Measurements from ENCODE around the gene SLC26A8. TPM values are rescaled to one million over a fixed set of nuclear protein-coding genes. Genes with fewer than 3 reads are reported as not detected.
"Not testable (repeated sequence)": the region's sequence is repeated elsewhere in the genome, so short reads cannot be mapped to it uniquely, and the experiment has no call there.

SLC26A8 gene
- polyA plus RNA-seq, 4 donors = 0.16 to 0.81 (median 0.27) TPM

DNA sequence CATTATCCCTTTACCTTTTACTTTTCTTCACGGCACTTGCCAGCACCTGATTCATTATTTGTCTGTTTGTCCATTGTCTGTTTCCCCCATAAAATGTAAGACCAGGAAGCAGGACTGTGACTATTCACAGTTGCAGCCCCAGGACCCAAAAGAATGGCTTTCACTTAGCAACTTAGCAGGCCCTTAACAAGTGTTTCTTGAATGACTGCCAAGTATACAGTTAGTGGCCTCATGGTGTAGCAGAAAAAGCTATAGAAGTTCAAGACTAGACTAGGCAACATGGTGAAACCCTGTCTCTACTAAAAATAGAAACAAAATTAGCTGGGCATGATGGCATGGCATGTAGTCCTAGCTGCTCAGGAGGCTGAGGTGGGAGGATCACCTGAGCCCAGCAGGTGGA is 4.3 kb downstream of the SLC26A8 start:
- no peak for DNase-seq (ENCODE audit: low read depth in 4 of 4, low spot score in 3 of 4)

DNA sequence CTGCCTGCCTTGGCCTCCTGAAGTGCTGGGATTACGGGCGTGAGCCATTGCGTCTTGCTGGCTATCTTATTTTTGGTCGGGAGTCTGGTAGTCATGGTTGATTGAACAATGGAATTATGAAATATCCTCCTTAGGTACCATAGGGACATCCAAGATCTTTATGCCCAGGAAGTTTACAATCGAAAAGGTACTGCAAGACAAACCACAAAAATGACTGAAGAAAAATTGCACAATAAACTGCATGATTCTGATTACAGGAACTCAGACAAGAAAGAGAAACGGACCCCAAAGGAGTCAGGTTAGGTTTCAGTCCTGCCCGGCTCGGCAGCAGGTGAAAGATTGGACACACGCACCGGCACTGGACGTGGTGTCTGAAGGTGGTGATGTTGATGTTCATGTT is 5.3 kb downstream of the SLC26A8 start:
- DNase-seq (ENCODE audit: low read depth in 4 of 4, low spot score in 3 of 4) = no peak

DNA sequence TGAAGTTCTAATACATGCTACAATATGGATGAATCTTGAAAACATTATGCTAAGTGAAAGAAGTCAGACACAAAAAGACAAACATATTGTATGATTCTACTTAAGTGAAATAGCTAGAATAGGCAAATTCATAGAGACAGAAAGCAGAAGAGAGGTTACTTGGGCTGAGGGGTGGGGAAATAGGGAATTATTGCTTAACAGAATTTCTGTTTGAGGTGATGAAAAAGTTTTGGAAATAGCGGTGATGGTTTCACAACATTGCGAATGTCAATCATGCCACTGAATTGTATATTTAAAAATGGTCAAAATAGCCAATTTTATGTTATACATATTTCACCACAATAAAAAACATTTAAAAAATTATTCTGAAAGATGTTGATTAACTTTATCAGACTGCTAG is 6.1 kb downstream of the SLC26A8 start:
- DNase-seq (ENCODE audit: low read depth in 4 of 4, low spot score in 3 of 4) = no peak

GRCh38 chr6:36015666-36016065 is 8.8 kb downstream of the SLC26A8 start:
- DNase-seq (ENCODE audit: low read depth in 4 of 4, low spot score in 3 of 4) = no peak

DNA sequence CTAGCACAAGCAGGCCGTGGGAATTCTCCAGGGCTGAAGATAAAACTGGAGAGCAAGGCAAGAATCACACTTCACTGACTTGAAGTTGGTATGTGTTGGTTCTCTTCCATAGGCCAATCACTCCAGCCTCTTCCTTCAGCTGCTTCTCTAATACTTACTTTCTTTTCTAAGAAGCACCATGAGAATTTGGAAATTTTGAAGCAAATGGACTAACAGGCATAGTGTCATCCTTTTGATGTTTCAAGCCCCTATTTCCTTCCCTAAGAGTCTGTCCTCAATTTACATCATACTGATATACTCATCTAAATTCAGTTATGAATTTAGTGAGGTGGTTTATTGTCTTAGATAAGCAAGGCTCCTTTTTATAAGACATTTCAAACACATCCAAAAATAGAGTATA is 24.0 kb downstream of the SLC26A8 start:
- no peak for DNase-seq (ENCODE audit: low read depth in 4 of 4, low spot score in 3 of 4)

DNA sequence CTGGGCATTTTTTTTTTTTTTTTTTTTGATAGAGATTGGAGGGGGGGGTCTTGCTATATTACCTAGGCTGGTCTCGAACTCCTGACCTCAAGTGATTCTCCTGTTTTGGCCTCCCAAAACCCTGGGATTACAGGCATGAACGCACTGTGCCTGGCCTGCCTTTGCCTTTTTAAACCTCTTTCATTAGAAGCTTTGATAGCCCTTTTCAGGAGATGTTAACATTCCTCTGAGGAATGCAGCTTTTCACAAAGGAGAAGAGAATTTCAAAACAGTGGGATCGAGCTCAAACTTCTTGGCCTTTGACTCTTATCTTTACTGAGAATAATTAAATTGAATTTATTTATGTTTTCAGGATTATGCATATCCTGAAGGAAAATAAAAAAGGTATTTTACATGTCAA is 31.3 kb downstream of the SLC26A8 start:
- DNase-seq (ENCODE audit: low read depth in 4 of 4, low spot score in 3 of 4) = no peak

- DNase-seq (ENCODE audit: low read depth in 4 of 4, low spot score in 3 of 4) = not testable (repeated sequence)
These were observed 36.4 kb downstream of the SLC26A8 start for GRCh38 chr6:35988047-35988446.

DNA sequence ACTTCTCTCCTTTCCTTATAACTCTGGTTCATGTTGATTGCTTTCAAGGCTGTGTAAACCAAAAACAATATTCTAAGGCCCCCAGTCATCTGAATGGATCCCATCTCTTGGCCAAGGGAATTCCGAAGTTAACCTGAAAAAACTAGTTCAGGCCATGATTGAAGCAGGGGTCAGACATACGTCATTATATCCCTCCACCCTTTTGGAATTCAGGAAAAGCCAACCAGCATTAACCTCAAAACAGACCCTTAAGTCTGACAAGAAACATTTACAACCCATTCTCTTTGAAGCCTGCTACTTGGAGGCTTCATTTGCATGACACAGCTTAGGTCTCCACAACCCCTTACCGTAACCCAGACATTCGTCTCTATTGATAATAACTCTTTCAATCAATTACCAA is 39.7 kb downstream of the SLC26A8 start:
- DNase-seq (ENCODE audit: low read depth in 4 of 4, low spot score in 3 of 4) = no peak

- no peak for DNase-seq (ENCODE audit: low read depth in 4 of 4, low spot score in 3 of 4)
These were observed 43.3 kb downstream of the SLC26A8 start for GRCh38 chr6:35980991-35981645.

GRCh38 chr6:35980126-35980525 is 44.3 kb downstream of the SLC26A8 start:
- DNase-seq (ENCODE audit: low read depth in 4 of 4, low spot score in 3 of 4) = not testable (repeated sequence)

DNA sequence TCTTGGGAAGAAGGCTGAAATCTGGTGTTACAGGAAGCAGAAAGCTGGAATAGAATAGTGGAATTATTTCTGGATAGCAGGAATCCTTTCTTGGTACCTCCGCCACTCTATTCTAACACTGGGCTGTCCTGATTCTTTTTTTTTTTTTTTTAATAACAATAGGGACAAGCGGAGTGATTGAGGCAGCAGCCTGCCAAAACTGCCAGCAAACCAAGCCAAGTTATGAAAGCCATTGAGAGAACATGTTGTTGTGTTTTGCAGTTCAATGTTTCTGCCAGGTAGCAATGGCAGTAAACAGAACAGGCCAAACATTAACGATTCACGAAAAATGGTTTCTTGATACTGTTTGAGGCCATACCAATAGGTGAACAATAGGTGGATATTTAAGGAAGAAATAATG is 47.1 kb downstream of the SLC26A8 start:
- DNase-seq (ENCODE audit: low read depth in 4 of 4, low spot score in 3 of 4) = no peak

GRCh38 chr6:35973670-35974222 is 50.7 kb downstream of the SLC26A8 start:
- no peak for DNase-seq (ENCODE audit: low read depth in 4 of 4, low spot score in 3 of 4)

- no peak for DNase-seq (ENCODE audit: low read depth in 4 of 4, low spot score in 3 of 4)
These were observed 51.7 kb downstream of the SLC26A8 start for GRCh38 chr6:35972471-35973367.

DNA sequence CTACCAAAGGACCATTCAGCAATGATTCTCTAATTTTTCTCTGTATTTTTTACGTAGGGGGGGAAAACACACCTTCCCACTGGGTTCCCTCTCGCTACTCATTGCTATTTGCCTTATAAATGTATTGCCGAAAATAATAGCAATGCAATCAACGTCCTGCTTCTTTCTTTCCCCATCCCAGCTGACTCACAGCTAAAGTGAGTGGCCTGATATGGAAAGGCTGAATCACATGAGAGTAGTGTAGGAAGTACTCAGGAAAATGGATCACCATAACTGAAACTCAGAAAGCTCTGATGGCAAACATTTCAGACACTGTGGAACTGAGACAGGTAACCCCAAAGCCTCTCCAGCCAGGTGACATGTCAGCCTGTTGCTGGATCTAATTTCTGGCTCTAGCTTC is 54.3 kb downstream of the SLC26A8 start:
- DNase-seq (ENCODE audit: low read depth in 4 of 4, low spot score in 3 of 4) = no peak

DNA sequence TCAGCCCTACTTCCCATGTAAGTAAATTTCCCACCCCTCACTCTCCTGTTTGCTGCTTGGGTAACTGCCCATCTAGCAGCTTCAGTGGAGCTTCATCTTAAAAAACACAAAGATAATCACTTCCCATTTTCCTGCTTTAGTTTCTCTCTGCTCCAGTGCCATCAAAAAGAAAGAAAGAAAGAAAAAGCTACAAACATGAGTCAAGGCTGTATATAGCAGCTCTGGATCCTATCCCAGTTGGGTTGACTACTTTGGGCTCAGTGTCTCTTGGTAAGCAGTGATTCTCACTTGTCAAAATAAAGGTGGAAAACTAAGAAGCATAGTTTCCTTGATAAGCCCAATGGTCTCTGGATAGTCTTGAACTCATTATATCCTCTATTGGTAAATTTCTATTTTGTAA is 54.8 kb downstream of the SLC26A8 start:
- no peak for DNase-seq (ENCODE audit: low read depth in 4 of 4, low spot score in 3 of 4)

DNA sequence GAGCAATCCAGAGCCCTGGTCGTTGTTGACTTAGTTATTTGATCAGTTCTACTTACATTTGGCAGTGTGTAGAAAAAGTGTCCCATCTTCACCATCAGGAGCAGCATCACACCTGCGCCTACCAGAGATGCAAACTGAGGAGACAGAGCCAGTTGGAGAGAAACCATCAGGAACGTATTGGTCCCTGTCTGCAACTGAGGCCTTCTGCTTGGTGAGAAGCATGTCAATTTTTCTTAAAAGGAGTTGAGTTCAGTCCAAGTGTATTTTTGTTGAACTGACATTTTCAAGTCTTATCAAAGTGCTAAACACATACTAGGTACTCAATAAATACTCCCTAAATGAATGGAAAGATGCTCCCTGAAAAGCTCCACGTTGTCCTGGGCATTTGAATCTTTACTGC is 55.6 kb downstream of the SLC26A8 start:
- DNase-seq (ENCODE audit: low read depth in 4 of 4, low spot score in 3 of 4) = no peak

DNA sequence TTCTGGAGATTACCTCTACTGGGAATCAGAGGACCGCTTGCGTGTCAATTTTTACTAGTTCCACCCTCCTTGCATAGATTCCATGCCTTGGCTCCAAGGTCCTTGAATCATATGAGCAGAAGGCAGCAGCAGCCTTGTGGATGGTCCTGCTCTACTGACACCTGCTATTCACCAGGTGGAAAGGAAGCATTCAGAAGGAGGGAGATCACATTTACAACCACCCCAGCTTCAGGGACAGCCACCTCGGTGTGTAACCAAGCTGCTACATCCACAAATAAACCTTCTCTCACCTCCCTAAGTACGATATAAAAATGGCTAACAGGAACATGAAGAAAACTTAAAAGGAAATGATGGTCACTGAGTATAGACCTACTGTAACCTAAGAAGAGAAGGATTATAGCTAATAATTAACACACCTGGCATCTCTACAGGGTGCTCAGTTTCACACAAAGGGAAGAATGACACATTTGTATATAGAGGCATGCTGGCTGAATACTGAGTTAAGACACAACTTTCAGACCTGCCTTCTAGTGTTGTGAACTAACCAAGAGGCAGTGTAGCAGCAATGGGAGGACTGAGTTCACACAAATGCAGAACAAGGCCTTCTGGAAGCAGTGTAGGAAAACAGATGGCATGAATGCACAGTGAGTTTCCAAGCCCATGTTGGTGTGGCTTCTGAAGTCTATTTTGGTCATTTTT is 57.2 kb downstream of the SLC26A8 start:
- no peak for DNase-seq (ENCODE audit: low read depth in 4 of 4, low spot score in 3 of 4)

DNA sequence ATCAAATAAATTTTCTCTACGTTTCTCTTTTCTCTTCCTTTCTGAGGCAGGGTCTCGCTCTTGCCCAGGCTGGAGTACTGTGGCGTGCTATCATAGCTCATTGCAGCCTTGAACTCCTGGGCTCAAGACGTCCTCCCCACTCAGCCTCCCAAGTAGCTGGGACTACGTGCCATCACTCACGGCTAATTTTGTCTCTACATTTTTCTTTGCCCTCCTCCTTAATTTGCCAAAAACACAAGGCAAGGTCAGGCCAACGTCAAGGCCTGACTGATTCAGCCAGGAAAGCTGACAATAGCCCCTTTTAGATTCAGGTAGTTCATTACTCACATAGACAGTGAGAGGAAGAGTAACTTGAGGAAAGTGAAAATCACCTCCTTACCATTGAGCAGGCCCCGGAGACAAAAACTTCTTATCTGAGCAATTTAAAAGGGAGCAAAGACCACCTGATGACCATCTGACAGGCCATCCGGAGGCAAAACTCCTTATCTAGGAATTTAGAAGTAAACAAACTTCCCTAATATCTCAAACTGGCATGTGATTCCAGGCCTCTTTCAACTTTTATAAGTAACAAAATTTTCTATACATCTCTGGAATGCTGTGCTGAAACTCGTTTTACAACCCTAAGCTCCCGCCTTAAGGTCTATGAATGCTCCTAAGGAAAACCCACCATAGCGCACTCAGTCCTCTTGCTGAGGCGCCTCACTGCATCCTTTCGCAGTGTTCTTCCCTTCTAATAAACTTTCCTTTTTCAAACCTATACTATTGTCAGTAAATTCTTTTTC is 61.5 kb downstream of the SLC26A8 start:
- no peak for DNase-seq (ENCODE audit: low read depth in 4 of 4, low spot score in 3 of 4)

GRCh38 chr6:35960187-35960586 is 64.3 kb downstream of the SLC26A8 start:
- DNase-seq (ENCODE audit: low read depth in 4 of 4, low spot score in 3 of 4) = no peak

GRCh38 chr6:35955970-35956369 is 68.5 kb downstream of the SLC26A8 start:
- no peak for DNase-seq (ENCODE audit: low read depth in 4 of 4, low spot score in 3 of 4)
